HL-60 (cell line): ENCODE data around the gene RAB27A.

Experiments
- DNase-seq, 2 experiments: peaks; one replicate each; pipeline ENCODE4 v3.0.0-alpha.2; 2010 to 2020; ENCODE audit warnings: low read depth in 1 of 2, low spot score in 1 of 2
- H3K27ac ChIP-seq: fragments of 250-450 bp; sonication (Bioruptor Pico); replicated peaks from 2 replicates; pipeline ENCODE4 v1.5.1; 2020; ENCODE audit warnings: mild to moderate bottlenecking, moderate library complexity
- H3K27me3 ChIP-seq: fragments of 250-450 bp; sonication (Bioruptor Pico); 2 replicates; pipeline ENCODE4 v1.5.1; 2021; ENCODE audit warnings: mild to moderate bottlenecking, moderate library complexity; ENCODE audit not compliant: insufficient read depth, poor library complexity, severe bottlenecking
- H3K4me3 ChIP-seq: replicated peaks from 2 replicates; pipeline ENCODE4 v1.5.1; 2011; ENCODE audit warnings: mild to moderate bottlenecking, control low read depth, low read length; ENCODE audit not compliant: insufficient read depth
- GABPA ChIP-seq: IDR thresholded peaks from 2 replicates; pipeline ENCODE4 v1.6.1; 2012; ENCODE audit warnings: low read depth
- POLR2AphosphoS5 ChIP-seq: IDR thresholded peaks from 2 replicates; pipeline ENCODE4 v1.6.1; 2012; ENCODE audit warnings: low read depth
- SPI1 ChIP-seq: IDR thresholded peaks from 2 replicates; pipeline ENCODE4 v1.6.1; 2012; ENCODE audit warnings: low read depth, mild to moderate bottlenecking, borderline replicate concordance
- TF ChIP-seq, protein P1 (sequence below): IDR thresholded peaks from 2 replicates; pipeline ENCODE4 v1.6.1; 2012; ENCODE audit warnings: low read depth; ENCODE audit not compliant: insufficient replicate concordance
- TF ChIP-seq, protein P2 (sequence below): IDR thresholded peaks from one replicate; pipeline ENCODE4 v1.5.1; 2011; ENCODE audit warnings: low read length, control low read depth, inconsistent platforms; ENCODE audit not compliant: insufficient read depth

Gene RAB27A

DNA sequence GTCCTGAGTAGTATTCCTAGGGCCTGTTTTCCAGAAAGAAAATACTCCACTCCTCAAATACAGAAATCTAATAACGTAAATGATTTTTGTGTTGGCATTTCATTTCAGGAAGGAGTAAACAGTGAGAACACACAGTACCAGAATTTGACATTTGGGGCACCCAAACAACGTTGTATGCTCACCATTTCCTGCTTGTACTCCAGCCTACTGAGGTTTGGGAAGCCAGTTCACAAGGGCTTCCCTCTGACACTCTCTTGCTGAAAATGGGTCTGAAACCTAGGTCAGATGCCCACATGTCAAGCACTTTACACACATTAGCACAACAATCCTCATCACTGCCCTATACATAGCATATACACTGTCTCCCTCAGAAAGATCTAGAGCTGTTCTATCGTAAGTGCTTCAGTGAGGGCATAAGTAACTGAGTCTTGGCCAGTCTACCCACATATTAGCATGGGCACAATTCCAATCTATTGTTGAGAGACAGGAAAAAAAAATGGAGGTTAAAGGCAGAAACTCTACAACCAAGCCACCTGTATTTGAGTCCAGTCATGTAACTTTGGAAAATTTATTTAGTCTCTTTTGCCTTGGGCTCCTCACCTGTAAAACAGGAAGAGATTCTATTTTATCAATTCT is 49.4 kb downstream of the RAB27A start:
- Histone ChIP-seq H3K4me3 (no peak overlapping the region), H3K27ac (no peak overlapping the region), H3K27me3 (no peaks in the 10 kb centered on the region)
- DNase-seq: no peak
- TF ChIP-seq POLR2AphosphoS5 (no peak), SPI1 (no peak)
- TF ChIP-seq, protein P1, sequence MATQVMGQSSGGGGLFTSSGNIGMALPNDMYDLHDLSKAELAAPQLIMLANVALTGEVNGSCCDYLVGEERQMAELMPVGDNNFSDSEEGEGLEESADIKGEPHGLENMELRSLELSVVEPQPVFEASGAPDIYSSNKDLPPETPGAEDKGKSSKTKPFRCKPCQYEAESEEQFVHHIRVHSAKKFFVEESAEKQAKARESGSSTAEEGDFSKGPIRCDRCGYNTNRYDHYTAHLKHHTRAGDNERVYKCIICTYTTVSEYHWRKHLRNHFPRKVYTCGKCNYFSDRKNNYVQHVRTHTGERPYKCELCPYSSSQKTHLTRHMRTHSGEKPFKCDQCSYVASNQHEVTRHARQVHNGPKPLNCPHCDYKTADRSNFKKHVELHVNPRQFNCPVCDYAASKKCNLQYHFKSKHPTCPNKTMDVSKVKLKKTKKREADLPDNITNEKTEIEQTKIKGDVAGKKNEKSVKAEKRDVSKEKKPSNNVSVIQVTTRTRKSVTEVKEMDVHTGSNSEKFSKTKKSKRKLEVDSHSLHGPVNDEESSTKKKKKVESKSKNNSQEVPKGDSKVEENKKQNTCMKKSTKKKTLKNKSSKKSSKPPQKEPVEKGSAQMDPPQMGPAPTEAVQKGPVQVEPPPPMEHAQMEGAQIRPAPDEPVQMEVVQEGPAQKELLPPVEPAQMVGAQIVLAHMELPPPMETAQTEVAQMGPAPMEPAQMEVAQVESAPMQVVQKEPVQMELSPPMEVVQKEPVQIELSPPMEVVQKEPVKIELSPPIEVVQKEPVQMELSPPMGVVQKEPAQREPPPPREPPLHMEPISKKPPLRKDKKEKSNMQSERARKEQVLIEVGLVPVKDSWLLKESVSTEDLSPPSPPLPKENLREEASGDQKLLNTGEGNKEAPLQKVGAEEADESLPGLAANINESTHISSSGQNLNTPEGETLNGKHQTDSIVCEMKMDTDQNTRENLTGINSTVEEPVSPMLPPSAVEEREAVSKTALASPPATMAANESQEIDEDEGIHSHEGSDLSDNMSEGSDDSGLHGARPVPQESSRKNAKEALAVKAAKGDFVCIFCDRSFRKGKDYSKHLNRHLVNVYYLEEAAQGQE: no peak

DNA sequence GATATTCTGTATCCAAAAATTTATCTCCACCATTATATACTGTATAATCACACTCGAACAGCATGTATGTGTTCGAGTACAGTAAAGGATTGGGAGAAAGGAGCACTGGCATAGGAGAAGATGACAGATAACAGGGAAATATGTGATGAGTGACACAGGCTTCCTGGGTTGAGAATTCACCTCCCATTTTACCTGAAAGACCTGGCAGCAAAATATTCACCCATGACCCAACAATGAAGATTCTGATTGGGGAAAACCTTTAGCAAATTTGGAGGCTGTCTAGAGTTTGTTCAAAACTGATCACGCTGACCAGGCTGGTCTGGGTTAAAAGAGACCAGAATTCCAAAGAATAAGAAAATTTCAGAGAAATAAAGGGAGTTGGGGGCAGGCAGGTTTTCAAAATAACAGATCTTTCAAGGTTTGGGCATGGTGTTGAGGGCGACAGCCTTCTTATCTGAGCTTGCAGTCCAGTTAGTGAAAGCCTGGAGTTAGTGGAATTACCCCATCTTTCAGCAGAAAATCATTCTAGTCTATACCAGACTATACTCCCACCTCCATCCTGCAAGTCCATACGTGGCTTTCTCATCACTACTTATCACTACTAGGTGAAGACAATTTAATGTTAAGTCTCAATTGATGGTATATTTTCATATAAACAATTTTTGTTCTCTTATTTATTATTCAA is 50.0 kb downstream of the RAB27A start:
- no peak for DNase-seq
- Histone ChIP-seq H3K4me3 (no peak overlapping the region), H3K27ac (no peak overlapping the region), H3K27me3 (no peaks in the 10 kb centered on the region)
- TF ChIP-seq GABPA: no peak
- TF ChIP-seq SPI1: no peak
- TF ChIP-seq, protein P1: no peak
- TF ChIP-seq, protein P2, sequence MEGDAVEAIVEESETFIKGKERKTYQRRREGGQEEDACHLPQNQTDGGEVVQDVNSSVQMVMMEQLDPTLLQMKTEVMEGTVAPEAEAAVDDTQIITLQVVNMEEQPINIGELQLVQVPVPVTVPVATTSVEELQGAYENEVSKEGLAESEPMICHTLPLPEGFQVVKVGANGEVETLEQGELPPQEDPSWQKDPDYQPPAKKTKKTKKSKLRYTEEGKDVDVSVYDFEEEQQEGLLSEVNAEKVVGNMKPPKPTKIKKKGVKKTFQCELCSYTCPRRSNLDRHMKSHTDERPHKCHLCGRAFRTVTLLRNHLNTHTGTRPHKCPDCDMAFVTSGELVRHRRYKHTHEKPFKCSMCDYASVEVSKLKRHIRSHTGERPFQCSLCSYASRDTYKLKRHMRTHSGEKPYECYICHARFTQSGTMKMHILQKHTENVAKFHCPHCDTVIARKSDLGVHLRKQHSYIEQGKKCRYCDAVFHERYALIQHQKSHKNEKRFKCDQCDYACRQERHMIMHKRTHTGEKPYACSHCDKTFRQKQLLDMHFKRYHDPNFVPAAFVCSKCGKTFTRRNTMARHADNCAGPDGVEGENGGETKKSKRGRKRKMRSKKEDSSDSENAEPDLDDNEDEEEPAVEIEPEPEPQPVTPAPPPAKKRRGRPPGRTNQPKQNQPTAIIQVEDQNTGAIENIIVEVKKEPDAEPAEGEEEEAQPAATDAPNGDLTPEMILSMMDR: no peak
- no peak for TF ChIP-seq POLR2AphosphoS5

DNA sequence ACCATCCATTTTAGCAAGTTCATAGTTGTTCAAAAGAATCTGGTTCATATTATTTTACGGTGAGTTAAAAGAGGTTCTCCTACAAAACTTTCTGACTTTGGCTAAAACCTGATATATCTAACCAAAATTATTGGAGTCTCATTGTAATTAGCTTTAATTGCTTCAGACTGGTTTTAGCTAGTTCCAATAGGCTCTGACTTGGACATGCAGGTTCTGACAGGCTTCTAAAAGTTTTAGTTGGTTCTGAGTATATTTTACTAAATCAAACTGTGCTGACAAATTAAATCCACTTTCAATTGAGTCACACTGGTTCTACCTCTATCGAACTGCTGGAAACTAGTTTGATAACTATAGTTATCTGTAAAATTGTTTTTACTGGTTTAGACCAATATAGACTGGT is 50.7 kb downstream of the RAB27A start:
- no peak overlapping the region for H3K4me3 ChIP-seq
- H3K27ac ChIP-seq: peak overlapping the region; percentile 11; the same call in 1 of the 2 replicates
- TF ChIP-seq POLR2AphosphoS5: no peak
- DNase-seq: no peak
- H3K27me3 ChIP-seq: no peaks in the 10 kb centered on the region

DNA sequence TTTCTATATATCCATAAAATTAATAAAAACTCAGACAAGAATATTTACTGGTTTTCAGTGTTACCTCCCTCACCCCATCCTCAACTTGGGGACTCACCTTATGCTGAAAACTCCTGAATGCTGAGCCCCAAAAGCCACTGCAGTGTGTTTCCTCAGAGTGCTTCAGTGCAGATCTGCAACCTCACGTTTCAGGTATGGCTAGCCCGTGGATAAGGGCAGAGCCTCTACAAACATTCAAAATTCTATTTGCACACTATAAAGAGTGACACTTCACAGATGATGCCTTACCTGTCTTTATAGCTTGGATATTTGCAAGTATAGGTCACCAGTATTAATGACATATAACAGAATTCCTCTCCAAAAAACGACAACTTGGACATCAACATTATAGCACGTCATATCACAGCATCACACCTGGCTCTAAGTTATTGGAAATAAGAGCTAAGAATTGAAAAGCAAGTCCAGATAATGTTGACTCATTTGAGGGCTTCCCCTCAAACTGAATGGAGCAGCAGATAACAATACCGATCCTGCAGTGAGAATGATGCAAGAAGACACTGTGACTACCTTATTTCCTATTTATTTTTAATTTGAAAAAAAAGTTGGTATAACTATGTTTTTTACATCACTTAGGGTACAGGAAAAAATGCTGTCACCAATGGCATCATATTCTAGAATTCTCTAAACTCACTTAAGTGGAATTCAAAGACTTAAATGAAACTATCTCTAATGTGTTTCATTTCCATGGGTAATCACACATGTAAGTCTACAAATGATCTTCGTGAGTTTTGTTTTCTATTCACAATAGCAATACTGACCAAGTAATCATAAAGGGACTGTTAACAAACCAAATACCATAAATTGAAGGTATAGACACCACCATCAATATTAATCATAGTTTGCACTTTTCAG is 52.1 kb downstream of the RAB27A start:
- no peak for DNase-seq
- H3K4me3 ChIP-seq: no peak overlapping the region
- no peak for TF ChIP-seq SPI1
- no peak for TF ChIP-seq POLR2AphosphoS5
- TF ChIP-seq, protein P1: no peak
- TF ChIP-seq GABPA: no peak
- TF ChIP-seq, protein P2: no peak
- H3K27me3 ChIP-seq: no peaks in the 10 kb centered on the region
- no peak overlapping the region for H3K27ac ChIP-seq
